Right lobe of liver (tissue), 6 donors: ENCODE results near the gene LINC01488. TPM values are rescaled to one million over a fixed set of nuclear protein-coding genes. Genes with fewer than 3 reads are reported as not detected.

Experiments
- ATAC-seq, 4 donors: fragments of 200-7000 bp; cut with Tn5 transposase; one replicate each; pipeline ENCODE4 v1.9.1; 2020; ENCODE audit warnings: mild to moderate bottlenecking in 4 of 4, moderate library complexity in 4 of 4
- DNase-seq, 3 donors: peaks; one replicate each; pipeline ENCODE4 v3.0.0-alpha.2; 2020
- H3K27ac ChIP-seq, 3 donors: fragments of 200-600 bp; one replicate each; pipeline ENCODE4 v1.8.0; 2022
- H3K27me3 ChIP-seq, 2 donors: fragments of 200-600 bp; one replicate each; pipeline ENCODE4 v1.8.0; 2022
- H3K36me3 ChIP-seq, 4 donors: fragments of 200-600 bp; sonication (generic) in 1 of 4; one replicate each; pipeline versions ENCODE4 v1.5.1 to v1.8.0; 2017 to 2022; ENCODE audit warnings: control low read depth in 1 of 4
- H3K4me1 ChIP-seq, 4 donors: fragments of 200-600 bp; sonication (generic) in 1 of 4; one replicate each; pipeline versions ENCODE4 v1.5.1 to v1.8.0; 2017 to 2022; ENCODE audit warnings: control low read depth in 1 of 4
- H3K4me3 ChIP-seq, 3 donors: fragments of 200-600 bp; one replicate each; pipeline ENCODE4 v1.8.0; 2022
- H3K9me3 ChIP-seq, 4 donors: fragments of 200-600 bp; sonication (generic) in 1 of 4; one replicate each; pipeline versions ENCODE4 v1.5.1 to v1.8.0; 2017 to 2022; ENCODE audit warnings: control low read depth in 1 of 4
- POLR2A ChIP-seq: fragments of 450-650 bp; IDR thresholded peaks from one replicate; pipeline ENCODE4 v1.6.1; 2017; ENCODE audit warnings: antibody characterized with exemption, mild to moderate bottlenecking
- WGBS: methylation state at CpG from one replicate; pipeline ENCODE4 v1.1.6; 2018; ENCODE audit warnings: low coverage, low lambda C conversion rate; ENCODE audit not compliant: insufficient coverage; ENCODE audit errors: missing lambda C conversion rate; 5-methylcytosine and 5-hydroxymethylcytosine counted together
- intact Hi-C, 2 donors: fragments of 100-400 bp; cut with DNase I; formaldehyde crosslinking; loops; one replicate each; pipeline versions ENCODE4 v1.11.2 to v1.14.1; 2022
- total RNA-seq, 6 experiments: library from RNA; depleted of rRNA in 2 of 6; stranded (reverse); fragments of >200 nt in 2 of 6; fragmentation: NEBNext Ultra II Directional in 3 of 6; extraction: Animal tissue kit (Norgen Biotek cat#: 25700) in 3 of 6; gene quantifications; one replicate each; pipeline versions ENCODE4 v1.1.0 to v1.2.4, GENCODE V29; 2016 to 2023
- TF ChIP-seq, protein P1 (sequence below), 4 donors: fragments of 200-600 bp in 3 of 4; fragments of 450-650 bp in 1 of 4; IDR thresholded peaks; one replicate each; pipeline versions ENCODE4 v1.5.1 to v1.8.0; 2016 to 2022; ENCODE audit warnings: antibody characterized with exemption in 4 of 4, mild to moderate bottlenecking in 2 of 4
- donor health status: DM: no; HTN: yes; CAD: no.
- donor health status: DM: no; HTN: no; CAD: no.
- donor health status: DM: no; HTN: no; CAD: no.
- donor health status: DM: no; HTN: yes; CAD: no.
- donor health status: DM: no; HTN: yes; CAD: no.

LINC01488 gene
- total RNA-seq, 6 experiments from 2014 or later = 0.63 to 22.9 (median 1.1) TPM; not detected in 1

- H3K27me3 ChIP-seq = no peaks in the 10 kb centered on the region
- intact Hi-C loops = no loop called here
- TF ChIP-seq, protein P1, sequence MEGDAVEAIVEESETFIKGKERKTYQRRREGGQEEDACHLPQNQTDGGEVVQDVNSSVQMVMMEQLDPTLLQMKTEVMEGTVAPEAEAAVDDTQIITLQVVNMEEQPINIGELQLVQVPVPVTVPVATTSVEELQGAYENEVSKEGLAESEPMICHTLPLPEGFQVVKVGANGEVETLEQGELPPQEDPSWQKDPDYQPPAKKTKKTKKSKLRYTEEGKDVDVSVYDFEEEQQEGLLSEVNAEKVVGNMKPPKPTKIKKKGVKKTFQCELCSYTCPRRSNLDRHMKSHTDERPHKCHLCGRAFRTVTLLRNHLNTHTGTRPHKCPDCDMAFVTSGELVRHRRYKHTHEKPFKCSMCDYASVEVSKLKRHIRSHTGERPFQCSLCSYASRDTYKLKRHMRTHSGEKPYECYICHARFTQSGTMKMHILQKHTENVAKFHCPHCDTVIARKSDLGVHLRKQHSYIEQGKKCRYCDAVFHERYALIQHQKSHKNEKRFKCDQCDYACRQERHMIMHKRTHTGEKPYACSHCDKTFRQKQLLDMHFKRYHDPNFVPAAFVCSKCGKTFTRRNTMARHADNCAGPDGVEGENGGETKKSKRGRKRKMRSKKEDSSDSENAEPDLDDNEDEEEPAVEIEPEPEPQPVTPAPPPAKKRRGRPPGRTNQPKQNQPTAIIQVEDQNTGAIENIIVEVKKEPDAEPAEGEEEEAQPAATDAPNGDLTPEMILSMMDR (IDR thresholded peaks at IDR 0.05) = no peak
- no peak for TF ChIP-seq POLR2A
- H3K36me3 ChIP-seq = no peaks in the 10 kb centered on the region
- H3K4me3 ChIP-seq = no peak overlapping the region
- ATAC-seq = no peak
- 80% methylated on average over 3 of the region's 7 CpGs for WGBS
- H3K4me1 ChIP-seq = peaks cover 0 to 6% (median 0%) of the 10 kb centered on the region in 4 donors
- no peak overlapping the region for H3K27ac ChIP-seq
- no peaks in the 10 kb centered on the region for H3K9me3 ChIP-seq
- DNase-seq = peak in 1 of 3 donors; percentile 20
Measured at GRCh38 chr11:69498614-69499175, 17.2 kb downstream of the LINC01488 start.

GRCh38 chr11:69499186-69499917 is 17.9 kb downstream of the LINC01488 start:
- TF ChIP-seq, protein P1 (IDR thresholded peaks at IDR 0.05) = no peak
- TF ChIP-seq POLR2A = no peak
- ATAC-seq (no peak), DNase-seq (peak in 1 of 3 donors; percentile 22)
- H3K4me3 ChIP-seq = no peak overlapping the region
- H3K4me1 ChIP-seq = peaks cover 0 to 6% (median 0%) of the 10 kb centered on the region in 4 donors
- H3K36me3 ChIP-seq = no peaks in the 10 kb centered on the region
- H3K27me3 ChIP-seq = no peaks in the 10 kb centered on the region
- WGBS = 76% methylated on average over 6 of the region's 13 CpGs
- H3K9me3 ChIP-seq = no peaks in the 10 kb centered on the region
- intact Hi-C loops = no loop called here
- no peak overlapping the region for H3K27ac ChIP-seq

GRCh38 chr11:69499918-69500284 is 18.4 kb downstream of the LINC01488 start:
- ATAC-seq = no peak
- Histone ChIP-seq H3K36me3 (no peaks in the 10 kb centered on the region), H3K27me3 (no peaks in the 10 kb centered on the region), H3K4me1 (peaks cover 0 to 6% (median 0%) of the 10 kb centered on the region in 4 donors), H3K9me3 (no peaks in the 10 kb centered on the region), H3K27ac (no peak overlapping the region), H3K4me3 (no peak overlapping the region)
- WGBS = no CpG with 5 or more reads among the region's 10 CpGs
- no peak for TF ChIP-seq POLR2A
- TF ChIP-seq, protein P1 (IDR thresholded peaks at IDR 0.05) = no peak
- DNase-seq = peak in 1 of 3 donors; percentile 31
- intact Hi-C loops = no loop called here

GRCh38 chr11:69500285-69501120 is 19.0 kb downstream of the LINC01488 start:
- peak in 1 of 3 donors; percentile 44 for DNase-seq

More at GRCh38 chr11:69500285-69501120, 19.0 kb downstream of the LINC01488 start:
- H3K9me3 ChIP-seq = no peaks in the 10 kb centered on the region
- intact Hi-C loops = no loop called here
- TF ChIP-seq, protein P1 (IDR thresholded peaks at IDR 0.05) = no peak
- no peak for TF ChIP-seq POLR2A
- 89% methylated on average over 3 of the region's 13 CpGs for WGBS
- ATAC-seq = no peak
- H3K4me3 ChIP-seq = no peak overlapping the region
- no peaks in the 10 kb centered on the region for H3K27me3 ChIP-seq
- no peaks in the 10 kb centered on the region for H3K36me3 ChIP-seq
- H3K4me1 ChIP-seq = peaks cover 0 to 6% (median 0%) of the 10 kb centered on the region in 4 donors
- H3K27ac ChIP-seq = no peak overlapping the region
